ENCODE measurements around the gene HDHD5.

- no peak for TF ChIP-seq CTCF (IDR thresholded peaks at IDR 0.05)
- TF ChIP-seq POLR2A (IDR thresholded peaks at IDR 0.05) = peak in 1 of 2 donors; percentile 18
Observed at GRCh38 chr22:17198170-17199002, 39.3 kb upstream of the HDHD5 start.
